Endothelial cell of umbilical vein (primary cell): ENCODE results near the gene SAMD11. TPM values are rescaled to one million over a fixed set of nuclear protein-coding genes. Genes with fewer than 3 reads are reported as not detected.

Experiments
- BruUV-seq: library from RNA; stranded (reverse); fragments of 400-500 nt; replicated peaks from 2 replicates; lab custom pipeline; 2021; lab: Mats Ljungman, UMichigan
- CTCF ChIA-PET: fragments of 300-600, 350-600 bp; sonication (Branson Sonifier 250); formaldehyde crosslinking; loops from one replicate; lab custom pipeline; 2021; ENCODE audit warnings: antibody characterized with exemption, inconsistent platforms; lab: Charles Lee
- POLR2A ChIA-PET: fragments of 300-600, 350-600 bp; sonication (Branson Sonifier 250); formaldehyde crosslinking; loops from one replicate; lab custom pipeline; 2021; ENCODE audit warnings: antibody characterized with exemption, inconsistent platforms; lab: Charles Lee
- DNase-seq: peaks from one replicate; pipeline ENCODE4 v3.0.0-alpha.2; 2011; ENCODE audit warnings: low read depth, low spot score
- FAIRE-seq: peaks from 2 replicates; lab custom pipeline; 2011; peaks lifted over from hg19 to GRCh38; lab: Jason Lieb, UNC
- H2AFZ ChIP-seq: 2 replicates; pipeline ENCODE4 v1.6.0; 2012; ENCODE audit warnings: low read depth, low read length, control low read depth, inconsistent platforms
- H3K27ac ChIP-seq: 2 replicates; pipeline ENCODE4 v1.5.1; 2011; ENCODE audit warnings: low read depth, mild to moderate bottlenecking, control low read depth, low read length, moderate library complexity; ENCODE audit not compliant: insufficient read depth
- H3K27me3 ChIP-seq, 2 experiments: 2 replicates each; pipeline versions ENCODE4 v1.6.0 to v1.6.1; 2011; ENCODE audit warnings: low read length in 2 of 2, mixed read lengths in 1 of 2; ENCODE audit not compliant: control insufficient read depth in 2 of 2, insufficient read depth in 2 of 2
- H3K36me3 ChIP-seq, 2 experiments: 2 replicates in 1 of 2; 3 replicates in 1 of 2; pipeline ENCODE4 v1.5.1; 2011; ENCODE audit warnings: low read length in 2 of 2, mild to moderate bottlenecking in 1 of 2, moderate library complexity in 1 of 2; ENCODE audit not compliant: control insufficient read depth in 2 of 2, insufficient read depth in 2 of 2; ENCODE audit errors: extremely low read depth in 1 of 2
- H3K4me1 ChIP-seq: 3 replicates; pipeline ENCODE4 v1.5.1; 2011; ENCODE audit warnings: mild to moderate bottlenecking, low read length; ENCODE audit not compliant: control insufficient read depth, insufficient read depth; ENCODE audit errors: extremely low read depth
- H3K4me2 ChIP-seq: 2 replicates; pipeline ENCODE4 v1.6.1; 2011; ENCODE audit warnings: low read length, control low read depth, mixed read lengths; ENCODE audit not compliant: insufficient read depth
- H3K4me3 ChIP-seq, 3 experiments: fragments of 200-600 bp in 1 of 3; sonication (generic), shearing (Covaris generic) in 1 of 3; replicated peaks in 1 of 3; 2 replicates each; pipeline ENCODE4 v1.5.1; 2011 to 2016; ENCODE audit warnings: control low read depth in 3 of 3, low read length in 3 of 3, mild to moderate bottlenecking in 2 of 3, inconsistent platforms in 1 of 3, low read depth in 1 of 3, moderate library complexity in 1 of 3; ENCODE audit not compliant: insufficient read depth in 1 of 3
- H3K79me2 ChIP-seq: 2 replicates; pipeline ENCODE4 v1.6.0; 2012; ENCODE audit warnings: low read length, inconsistent platforms; ENCODE audit not compliant: control insufficient read depth, insufficient read depth
- H3K9ac ChIP-seq: replicated peaks from 2 replicates; pipeline ENCODE3; 2011; ENCODE audit warnings: low read length, control low read depth; ENCODE audit not compliant: insufficient read depth; ENCODE audit errors: extremely low read depth
- H3K9me1 ChIP-seq: replicated peaks from 3 replicates; pipeline ENCODE4 v1.6.0; 2011; ENCODE audit warnings: mild to moderate bottlenecking, low read length; ENCODE audit not compliant: control insufficient read depth, insufficient read depth; ENCODE audit errors: extremely low read depth
- H3K9me3 ChIP-seq: replicated peaks from 2 replicates; pipeline ENCODE4 v1.5.1; 2012; ENCODE audit warnings: low read length, inconsistent platforms; ENCODE audit not compliant: control insufficient read depth, insufficient read depth
- H4K20me1 ChIP-seq: replicated peaks from 2 replicates; pipeline ENCODE3; 2011; ENCODE audit warnings: mild to moderate bottlenecking, low read length; ENCODE audit not compliant: control insufficient read depth, insufficient read depth; ENCODE audit errors: extremely low read depth
- CTCF ChIP-seq, 2 donors: IDR thresholded peaks; 1 replicate in 1 of 2; 2 replicates in 1 of 2; pipeline ENCODE4 v1.5.1; 2011; ENCODE audit warnings: low read length in 2 of 2, mild to moderate bottlenecking in 2 of 2, moderate library complexity in 2 of 2, control low read depth in 1 of 2, inconsistent platforms in 1 of 2, low read depth in 1 of 2; ENCODE audit not compliant: insufficient read depth in 1 of 2; ENCODE audit errors: extremely low read depth in 1 of 2
- EZH2 ChIP-seq: IDR thresholded peaks from 2 replicates; pipeline ENCODE4 v1.6.1; 2012; ENCODE audit warnings: borderline replicate concordance, low read depth, mild to moderate bottlenecking, moderate library complexity, low read length, inconsistent platforms; ENCODE audit not compliant: severe bottlenecking
- FOS ChIP-seq: IDR thresholded peaks from 2 replicates; pipeline ENCODE4 v1.6.1; 2011; ENCODE audit warnings: mild to moderate bottlenecking, low read length, moderate library complexity, borderline replicate concordance; ENCODE audit not compliant: insufficient read depth
- GATA2 ChIP-seq: IDR thresholded peaks from 2 replicates; pipeline ENCODE4 v1.7.0; 2011; ENCODE audit warnings: low read depth, mild to moderate bottlenecking, moderate library complexity, mixed read lengths, low read length; ENCODE audit not compliant: insufficient read length, insufficient read depth
- JUN ChIP-seq: IDR thresholded peaks from 2 replicates; pipeline ENCODE4 v1.6.1; 2011; ENCODE audit warnings: borderline replicate concordance, low read depth; ENCODE audit not compliant: insufficient read length, insufficient read depth
- MAX ChIP-seq: IDR thresholded peaks from 2 replicates; pipeline ENCODE4 v1.6.1; 2011; ENCODE audit not compliant: insufficient read depth, insufficient read length
- MYC ChIP-seq: IDR thresholded peaks from one replicate; pipeline ENCODE4 v1.6.1; 2011; ENCODE audit warnings: mild to moderate bottlenecking, low read depth, low read length
- POLR2A ChIP-seq: IDR thresholded peaks from 2 replicates; pipeline ENCODE4 v1.6.1; 2012; ENCODE audit warnings: low read depth, mild to moderate bottlenecking, control low read depth, low read length
- POLR2AphosphoS5 ChIP-seq: IDR thresholded peaks from 2 replicates; pipeline ENCODE4 v1.6.1; 2012; ENCODE audit warnings: low read depth, mild to moderate bottlenecking, control low read depth, low read length, moderate library complexity; ENCODE audit not compliant: insufficient read depth
- dilution Hi-C: fragments of 300-500 bp; cut with MboI; formaldehyde crosslinking; loops from one replicate; pipeline ENCODE4 v1.15.0; 2019; ENCODE audit warnings: low sequenced_read_pairs; ENCODE audit not compliant: extremely low pct_ligation_motif_present
- intact Hi-C: fragments of 100-400 bp; cut with micrococcal nuclease; formaldehyde crosslinking; loops from one replicate; pipeline ENCODE4 v1.10.0; 2022
- polyA plus RNA-seq, 4 experiments: library from polyadenylated mRNA; depleted of rRNA in 3 of 4; stranded (reverse) in 3 of 4; unstranded in 1 of 4; fragments of >200 nt; gene quantifications; 2 replicates each; pipeline versions ENCODE4 v1.2.1 to v1.2.3, GENCODE V29; 2011 to 2012; ENCODE audit warnings: missing spikeins in 1 of 4
- total RNA-seq: library from RNA; stranded (reverse); gene quantifications from 2 replicates; pipeline ENCODE4 v1.2.3, GENCODE V29; 2021

Gene SAMD11
- total and polyA plus RNA-seq, 2 donors (not counting 3 experiments of a cell fraction or from before 2014, with no cell fraction given) = not detected

- POLR2A ChIA-PET = no interaction called here
- Histone ChIP-seq H3K4me3 (no peak overlapping the region), H3K4me2 (no peak overlapping the region), H3K9me3 (no peaks in the 10 kb centered on the region), H3K27ac (no peak overlapping the region), H4K20me1 (no peaks in the 10 kb centered on the region), H2AFZ (no peak overlapping the region), H3K9ac (no peak overlapping the region), H3K9me1 (no peaks in the 10 kb centered on the region), H3K4me1 (no peaks in the 10 kb centered on the region), H3K79me2 (no peaks in the 10 kb centered on the region), H3K27me3 (peaks cover 12% of the 10 kb centered on the region in 2 experiments), H3K36me3 (no peaks in the 10 kb centered on the region)
- CTCF ChIA-PET = no interaction called here
- intact Hi-C loops = no loop called here
- DNase-seq (no peak), FAIRE-seq (no peak)
- no TSS peak for BruUV-seq
- TF ChIP-seq POLR2AphosphoS5 (no peak), JUN (no peak), GATA2 (no peak), POLR2A (no peak), CTCF (IDR thresholded peaks at IDR 0.05; ENCODE audit: extremely low read depth in 1 of 2, insufficient read depth in 1 of 2, low read depth in 1 of 2, low read length in 2 of 2) (no peak), EZH2 (no peak), FOS (no peak), MYC (no peak), MAX (no peak)
- dilution Hi-C loops = no loop called here
These were observed 37.4 kb upstream of the SAMD11 start for GRCh38 chr1:886311-886710.
